HG03039 (cell line): ENCODE measurements around the gene WDR7.

Experiments used
- ATAC-seq: cut with Tn5 transposase; IDR thresholded peaks from one replicate; pipeline ENCODE4 v1.9.1; 2021; ENCODE audit warnings: mild to moderate bottlenecking, moderate library complexity; ENCODE audit not compliant: unreplicated experiment

WDR7 gene

GRCh38 chr18:56934131-56934530, 283.0 kb downstream of the WDR7 start:
- ATAC-seq: no peak

DNA sequence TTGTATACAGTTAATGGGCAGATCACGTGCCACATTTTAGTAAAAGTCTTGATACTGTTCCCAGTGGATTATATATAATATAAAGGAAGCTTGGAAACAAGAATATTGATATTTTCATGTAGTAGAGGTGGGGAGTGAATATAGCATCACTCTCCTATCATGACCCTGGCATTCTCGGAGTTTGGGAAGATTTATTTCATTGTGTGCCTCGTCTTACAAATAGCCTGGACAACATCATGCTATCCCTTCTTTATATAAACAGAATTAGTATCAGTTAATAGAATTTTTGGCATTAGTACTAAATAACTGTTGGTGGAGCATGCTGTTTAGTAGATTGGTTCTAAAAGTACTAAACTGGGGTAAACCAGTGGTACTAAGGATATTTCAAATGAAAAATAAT, 283.7 kb downstream of the WDR7 start:
- no peak for ATAC-seq

DNA sequence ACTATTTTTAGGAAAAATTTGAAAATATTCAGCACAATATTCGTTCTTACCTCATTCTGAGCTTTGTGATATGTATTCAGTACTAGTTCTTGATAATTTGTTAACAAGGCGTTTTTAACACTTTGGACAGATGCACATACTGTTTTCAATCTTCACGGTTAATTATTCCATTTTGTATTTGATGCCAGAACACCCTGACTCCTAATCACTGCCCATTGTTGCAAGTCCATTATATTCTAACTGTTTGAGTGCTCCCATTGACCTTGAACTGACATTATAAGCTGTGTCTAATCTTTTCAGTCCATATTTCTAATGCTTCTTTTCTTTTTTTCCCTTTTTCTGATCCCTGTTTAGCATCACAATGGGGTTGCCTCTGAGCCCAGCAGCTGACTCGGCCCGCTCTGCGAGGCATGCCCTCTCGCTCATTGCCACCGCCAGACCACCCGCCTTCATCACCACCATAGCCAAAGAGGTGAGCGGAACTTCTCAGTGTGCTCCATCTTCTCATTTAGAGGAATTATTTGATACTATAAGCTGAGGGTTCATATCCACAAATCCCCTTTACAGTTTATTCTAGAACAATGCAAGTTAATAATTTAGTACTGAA, 284.4 kb downstream of the WDR7 start:
- no peak for ATAC-seq

- ATAC-seq: no peak
Measured at GRCh38 chr18:56936457-56936856, 285.3 kb downstream of the WDR7 start.

DNA sequence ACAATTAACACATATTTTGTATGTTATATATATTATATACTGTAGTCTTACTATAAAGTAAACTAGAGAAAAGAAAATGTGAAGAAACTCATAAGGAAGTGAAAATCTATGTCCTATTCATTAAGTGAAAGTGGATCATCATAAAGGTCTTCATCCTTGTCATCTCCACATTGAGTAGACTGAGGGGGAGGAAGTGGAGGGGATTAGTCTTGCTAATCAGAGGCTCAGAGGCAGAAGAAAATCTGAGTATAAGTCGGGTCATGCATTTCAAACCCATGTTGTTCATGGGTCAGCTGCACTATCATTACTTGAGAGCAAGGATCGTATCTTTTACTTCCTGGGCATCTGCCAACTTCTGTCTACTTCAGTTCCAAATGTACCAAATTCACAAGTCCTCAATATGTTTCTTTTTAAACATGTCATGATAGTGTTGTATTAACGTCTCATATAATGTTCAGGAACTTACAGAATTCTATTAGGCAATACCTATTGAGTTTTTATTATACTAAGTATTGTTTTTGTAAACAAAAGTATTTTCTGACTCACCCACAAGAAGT, 286.8 kb downstream of the WDR7 start:
- ATAC-seq: no peak

- no peak for ATAC-seq
Measured at GRCh38 chr18:56945171-56946083, 294.3 kb downstream of the WDR7 start.

DNA sequence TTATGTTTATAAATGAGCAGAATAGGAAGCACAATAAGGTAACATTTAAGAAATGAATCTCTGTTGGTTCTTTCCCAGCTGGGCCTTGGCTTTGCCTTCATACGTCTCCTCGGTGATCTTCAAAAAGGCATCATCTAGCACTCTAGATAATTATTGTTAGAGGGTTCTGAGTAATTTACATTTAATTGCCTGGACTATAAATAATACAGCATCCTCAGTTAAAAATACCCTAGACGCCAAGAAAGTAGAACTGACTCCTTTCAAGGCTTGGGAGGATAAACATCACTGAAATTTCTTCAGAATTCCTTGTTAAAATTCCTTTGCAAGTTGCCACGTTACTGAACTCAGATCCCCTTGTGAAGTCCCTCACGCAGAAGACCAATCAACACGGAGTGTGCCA, 296.1 kb downstream of the WDR7 start:
- ATAC-seq: no peak

GRCh38 chr18:56952026-56952425, 300.9 kb downstream of the WDR7 start:
- no peak for ATAC-seq

DNA sequence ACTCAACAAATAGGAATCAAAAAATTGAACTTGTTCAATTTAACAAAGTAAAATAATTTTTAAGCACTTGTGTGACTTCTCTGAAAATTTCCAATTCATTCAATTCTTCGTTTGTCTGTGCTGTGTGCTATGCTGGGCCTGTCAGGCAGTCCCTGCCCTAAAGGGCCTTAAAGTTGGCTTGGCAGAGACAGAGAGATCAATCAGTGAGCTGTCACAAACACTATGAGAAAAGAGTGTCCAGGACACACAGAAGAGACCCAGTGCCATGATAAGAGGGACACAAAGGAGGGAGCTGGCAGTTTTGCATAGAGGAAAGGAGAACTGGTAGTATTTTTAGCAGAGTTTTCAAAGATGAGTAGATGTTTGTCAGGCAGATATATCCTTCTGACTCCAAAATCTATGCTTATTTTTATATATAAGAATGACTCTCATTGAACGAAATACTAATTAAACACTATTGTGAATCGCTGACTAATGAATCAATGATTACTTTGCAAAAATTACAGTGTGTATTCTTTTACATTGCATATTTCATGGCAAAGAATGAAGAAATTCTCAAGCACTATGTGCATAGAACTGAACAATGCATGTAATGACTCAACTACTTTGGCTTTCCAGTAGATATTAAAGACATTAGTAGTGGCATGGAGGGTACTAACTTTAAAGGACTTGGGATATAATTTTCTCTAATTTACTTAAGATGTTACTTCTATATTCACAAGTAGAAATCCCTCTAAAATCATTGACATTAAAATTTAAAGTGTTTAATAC, 302.5 kb downstream of the WDR7 start:
- no peak for ATAC-seq

GRCh38 chr18:56955490-56955889, 304.3 kb downstream of the WDR7 start:
- no peak for ATAC-seq

- no peak for ATAC-seq
Measured at GRCh38 chr18:56959120-56959519, 308.0 kb downstream of the WDR7 start.

GRCh38 chr18:56962322-56962721, 311.2 kb downstream of the WDR7 start:
- no peak for ATAC-seq

GRCh38 chr18:56967035-56967434, 315.9 kb downstream of the WDR7 start:
- no peak for ATAC-seq

GRCh38 chr18:56973487-56973886, 322.3 kb downstream of the WDR7 start:
- no peak for ATAC-seq

GRCh38 chr18:56974141-56974540, 323.0 kb downstream of the WDR7 start:
- ATAC-seq: no peak

GRCh38 chr18:56975276-56975675, 324.1 kb downstream of the WDR7 start:
- ATAC-seq: no peak

DNA sequence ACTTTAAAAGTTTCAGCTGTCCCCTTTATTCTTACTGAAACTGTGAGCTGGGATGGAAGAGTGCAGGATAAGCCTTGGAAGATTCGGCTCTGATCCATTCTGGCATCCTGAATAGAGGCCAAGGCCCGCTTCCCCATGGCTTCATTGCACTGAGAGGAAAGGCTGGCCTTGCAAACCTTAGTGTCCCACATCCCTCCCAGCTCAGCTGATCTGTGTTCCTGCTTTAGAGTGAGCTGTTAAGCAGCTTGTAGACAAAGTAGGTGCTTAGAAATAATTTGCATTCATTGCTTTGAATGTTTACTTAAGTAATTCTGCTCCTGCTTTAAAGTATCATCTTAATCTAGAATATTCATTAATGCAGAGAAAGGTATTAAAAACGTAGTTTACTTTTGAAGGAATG, 326.1 kb downstream of the WDR7 start:
- no peak for ATAC-seq

- ATAC-seq: no peak
Measured at GRCh38 chr18:56977771-56978170, 326.6 kb downstream of the WDR7 start.

DNA sequence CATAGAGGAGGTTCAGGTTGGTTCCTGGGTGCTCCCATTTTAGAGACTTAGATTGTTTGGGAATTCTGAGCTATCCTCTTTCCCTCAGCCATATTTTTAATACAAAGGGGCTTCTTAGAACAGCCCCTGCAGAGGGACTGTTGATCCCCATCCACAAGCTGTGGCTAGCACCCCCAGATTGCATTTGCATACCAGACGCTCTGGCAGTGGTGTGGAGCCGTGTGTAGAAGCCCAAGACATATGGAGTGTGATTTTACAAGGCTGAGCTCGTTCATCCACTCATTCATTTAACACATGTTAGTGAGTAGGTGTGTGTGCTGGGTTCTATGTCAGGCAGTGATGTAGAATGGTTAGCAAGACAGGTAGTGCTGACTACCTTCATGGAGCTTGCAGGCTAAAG, 329.0 kb downstream of the WDR7 start:
- no peak for ATAC-seq

GRCh38 chr18:56982766-56983165, 331.6 kb downstream of the WDR7 start:
- no peak for ATAC-seq

- ATAC-seq: no peak
Measured at GRCh38 chr18:56983275-56983992, 332.3 kb downstream of the WDR7 start.
